ENCODE measurements around the gene SEMA3B.
"Not testable (repeated sequence)": the region's sequence is repeated elsewhere in the genome, so short reads cannot be mapped to it uniquely, and the experiment has no call there.

SEMA3B gene

GRCh38 chr3:50260027-50260941 is 8.7 kb upstream of the SEMA3B start:
- peak; percentile 96 to 98 for ATAC-seq

DNA sequence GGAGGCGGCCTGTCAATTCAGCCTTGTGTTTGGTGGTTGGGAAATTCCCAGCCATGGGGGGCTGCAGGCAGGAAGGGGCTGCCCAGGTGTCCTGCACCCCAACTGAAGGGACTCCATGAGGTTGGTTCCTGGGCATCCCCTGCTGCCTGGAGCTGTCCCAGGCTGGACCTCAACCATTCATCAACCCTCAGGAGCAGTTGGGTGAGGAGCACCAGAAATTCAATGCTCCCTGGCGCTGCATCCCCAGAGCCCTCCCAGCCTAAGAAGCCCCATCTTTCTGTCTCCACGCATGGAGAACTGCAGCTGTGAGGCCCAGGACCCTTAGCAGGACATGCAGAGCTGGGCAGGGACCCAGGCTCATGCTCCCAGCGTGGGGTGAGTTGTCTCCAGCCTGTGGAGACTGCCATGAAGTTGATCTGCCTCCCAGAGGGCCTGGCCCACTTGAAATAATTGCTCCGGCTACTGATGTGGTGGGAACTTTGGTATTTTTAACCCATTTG is 8.0 kb upstream of the SEMA3B start:
- no peak for ATAC-seq

- ATAC-seq: no peak
Observed at GRCh38 chr3:50261505-50261904, 7.4 kb upstream of the SEMA3B start.

GRCh38 chr3:50262200-50262599 is 6.7 kb upstream of the SEMA3B start:
- ATAC-seq: not testable (repeated sequence)

DNA sequence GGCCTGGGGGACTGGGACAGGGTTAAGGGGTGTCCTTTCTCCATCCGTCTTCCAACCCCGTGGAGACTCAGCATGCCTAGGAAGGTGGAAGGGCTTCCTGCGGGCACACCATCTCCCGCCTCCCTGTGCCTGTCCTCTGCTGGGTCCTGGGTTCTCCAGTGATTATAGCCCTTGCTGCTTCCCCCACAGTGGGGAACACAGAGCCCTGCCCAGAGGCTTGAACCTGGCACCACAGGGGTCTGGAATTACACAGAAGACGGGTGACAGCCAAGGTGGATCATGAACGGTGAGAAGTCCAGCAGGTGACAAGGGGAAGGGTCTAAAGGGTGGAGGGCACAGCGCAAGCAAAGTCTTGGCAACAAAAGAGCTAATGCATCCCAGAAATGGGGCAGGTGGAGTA is 6.2 kb upstream of the SEMA3B start:
- no peak for ATAC-seq

GRCh38 chr3:50263478-50264382 is 5.2 kb upstream of the SEMA3B start:
- no peak for ATAC-seq

DNA sequence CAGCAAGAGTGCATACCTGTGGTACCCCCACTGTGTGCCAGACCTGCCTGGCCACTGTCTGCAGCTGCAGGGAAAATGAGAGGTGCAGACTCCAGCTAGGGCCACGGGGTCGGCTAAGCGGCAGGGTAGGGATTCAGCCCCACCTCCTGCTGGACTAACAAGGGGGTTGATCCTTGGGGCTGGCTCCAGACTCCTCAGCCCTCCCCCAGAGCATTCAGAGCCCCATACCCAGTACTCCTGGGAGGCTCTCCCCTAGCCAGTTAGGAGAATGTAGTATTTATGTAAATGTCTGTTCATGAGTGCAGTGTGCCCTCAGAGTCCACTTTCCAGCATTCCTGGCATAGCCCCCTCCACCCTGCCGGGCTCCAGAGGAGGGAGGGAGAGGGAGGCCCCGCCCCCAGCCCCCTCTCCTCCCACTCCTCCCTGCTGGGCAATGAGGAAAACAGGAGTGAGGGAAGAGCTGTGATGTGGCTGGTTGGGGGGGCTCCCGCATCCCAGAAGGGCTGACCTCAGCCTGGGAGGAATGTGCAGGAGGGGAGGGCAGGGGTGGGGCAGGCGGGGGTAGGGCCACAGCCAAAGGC is 4.5 kb upstream of the SEMA3B start:
- ATAC-seq: no peak

- ATAC-seq: no peak
Observed at GRCh38 chr3:50264964-50265485, 3.9 kb upstream of the SEMA3B start.

DNA sequence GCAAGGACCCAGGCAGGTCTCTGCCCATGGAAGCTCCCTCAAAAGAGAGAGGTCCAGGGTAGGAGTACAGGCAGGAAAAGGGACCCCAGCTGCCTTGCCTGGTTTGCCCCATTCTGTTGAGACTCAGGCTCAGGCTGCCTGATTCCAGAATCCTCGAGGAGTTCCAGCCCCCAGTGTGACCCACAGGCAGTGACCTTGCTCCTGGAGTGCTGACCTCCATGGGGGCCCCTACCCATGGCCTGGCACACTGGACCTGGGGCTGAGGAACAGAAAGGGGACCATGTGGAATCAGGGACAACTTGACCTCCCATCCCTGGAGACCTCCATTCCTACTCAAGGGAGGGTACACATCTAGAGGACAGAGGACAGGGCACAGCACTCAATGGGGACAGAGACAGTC is 3.4 kb upstream of the SEMA3B start:
- ATAC-seq: no peak

DNA sequence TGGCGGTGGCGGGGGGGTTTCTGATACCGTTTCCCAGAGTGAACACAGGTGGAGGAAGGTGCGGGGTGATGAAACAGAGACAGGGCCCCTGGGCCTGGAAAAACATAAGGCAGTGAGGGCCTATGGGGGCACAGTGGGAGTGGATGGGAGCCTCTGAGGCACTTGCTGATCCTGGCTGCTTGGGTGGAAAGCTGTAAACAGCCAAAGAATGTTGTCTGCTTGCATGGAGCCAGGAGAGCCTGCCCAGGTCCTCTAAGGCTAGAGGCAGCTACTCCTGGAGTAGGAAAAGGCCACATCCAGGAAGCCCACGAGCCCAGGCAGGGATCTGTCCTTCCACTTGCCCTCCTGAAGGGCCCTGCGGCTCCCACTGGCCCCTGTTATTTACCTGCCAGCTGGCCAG is 2.9 kb upstream of the SEMA3B start:
- no peak for ATAC-seq

DNA sequence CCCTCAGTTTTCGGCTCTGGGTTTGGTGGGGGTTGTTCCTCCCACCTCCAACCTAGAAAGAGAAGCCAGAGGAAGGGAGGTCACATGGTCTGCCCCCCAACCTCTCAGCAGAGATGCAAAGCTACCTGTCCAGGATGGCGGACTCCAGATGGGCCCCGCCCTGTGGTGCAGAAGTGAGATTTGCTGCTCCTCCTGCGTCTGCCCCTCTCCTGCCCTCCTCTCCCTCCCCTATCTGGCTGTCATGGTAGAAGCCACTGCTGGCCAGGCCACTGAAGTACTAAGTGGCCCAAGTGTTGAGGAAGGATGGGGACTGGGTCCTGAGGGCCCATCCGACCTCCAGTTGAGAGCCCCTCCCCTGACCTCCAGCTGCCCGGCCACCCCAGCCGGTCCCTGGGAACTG is 2.1 kb upstream of the SEMA3B start:
- ATAC-seq: no peak

- no peak for ATAC-seq
Observed at GRCh38 chr3:50267280-50267913, 1.6 kb upstream of the SEMA3B start.

- ATAC-seq: no peak
Observed at GRCh38 chr3:50268276-50268675, 671 bp upstream of the SEMA3B start.

DNA sequence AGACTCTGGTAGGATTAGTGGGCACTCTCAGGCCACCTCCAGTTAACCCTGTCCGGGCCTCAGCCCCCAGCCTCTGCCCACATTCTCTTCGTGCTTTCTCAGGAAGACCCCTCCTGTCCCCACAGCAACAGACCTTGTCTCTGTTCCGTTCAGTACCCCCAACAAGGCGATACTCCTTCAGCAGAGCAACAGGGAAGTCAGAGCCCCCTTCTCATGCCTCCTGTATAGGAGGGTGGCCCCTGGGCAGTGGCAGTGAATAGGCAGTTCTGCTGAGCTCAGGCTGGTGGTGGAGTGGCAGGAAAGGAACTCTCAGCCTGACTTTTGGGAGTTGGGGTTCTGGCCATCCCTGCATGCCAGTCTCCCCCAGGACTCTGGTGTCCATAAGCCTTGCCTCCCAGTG is 513 bp downstream of the SEMA3B start:
- no peak for ATAC-seq

GRCh38 chr3:50269977-50270413 is 1.0 kb downstream of the SEMA3B start:
- ATAC-seq: no peak

DNA sequence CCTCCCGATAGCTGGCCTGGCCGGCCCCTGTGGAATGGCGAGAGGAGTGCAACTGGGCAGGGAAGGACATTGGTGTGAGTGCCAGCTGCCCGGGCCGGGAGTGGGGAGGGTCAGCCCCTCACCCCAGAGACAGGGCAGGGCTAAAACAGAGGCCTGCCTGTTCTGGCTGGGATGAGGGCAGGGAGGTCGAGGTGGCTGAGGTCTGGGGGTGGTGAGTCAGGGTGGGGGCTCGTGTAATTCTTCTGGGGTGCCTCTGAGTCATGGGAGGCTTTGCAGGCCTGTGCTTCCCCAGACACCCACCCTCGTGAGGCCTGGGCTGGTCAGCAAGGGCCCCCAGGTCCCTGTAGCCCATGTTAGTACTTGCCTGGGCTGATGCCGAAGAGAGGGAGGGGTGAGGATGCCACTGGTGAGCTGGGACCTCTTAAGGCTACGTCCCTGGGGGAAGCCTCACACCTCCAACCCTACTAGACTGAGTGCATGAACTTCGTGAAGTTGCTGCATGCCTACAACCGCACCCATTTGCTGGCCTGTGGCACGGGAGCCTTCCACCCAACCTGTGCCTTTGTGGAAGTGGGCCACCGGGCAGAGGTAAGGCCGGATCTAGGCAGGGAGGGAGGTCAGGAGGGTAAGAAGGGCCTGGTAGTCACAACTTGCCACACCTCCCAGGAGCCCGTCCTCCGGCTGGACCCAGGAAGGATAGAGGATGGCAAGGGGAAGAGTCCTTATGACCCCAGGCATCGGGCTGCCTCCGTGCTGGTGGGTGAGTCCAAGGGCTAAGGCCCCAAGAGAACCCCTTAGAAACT is 1.7 kb downstream of the SEMA3B start:
- ATAC-seq: no peak

DNA sequence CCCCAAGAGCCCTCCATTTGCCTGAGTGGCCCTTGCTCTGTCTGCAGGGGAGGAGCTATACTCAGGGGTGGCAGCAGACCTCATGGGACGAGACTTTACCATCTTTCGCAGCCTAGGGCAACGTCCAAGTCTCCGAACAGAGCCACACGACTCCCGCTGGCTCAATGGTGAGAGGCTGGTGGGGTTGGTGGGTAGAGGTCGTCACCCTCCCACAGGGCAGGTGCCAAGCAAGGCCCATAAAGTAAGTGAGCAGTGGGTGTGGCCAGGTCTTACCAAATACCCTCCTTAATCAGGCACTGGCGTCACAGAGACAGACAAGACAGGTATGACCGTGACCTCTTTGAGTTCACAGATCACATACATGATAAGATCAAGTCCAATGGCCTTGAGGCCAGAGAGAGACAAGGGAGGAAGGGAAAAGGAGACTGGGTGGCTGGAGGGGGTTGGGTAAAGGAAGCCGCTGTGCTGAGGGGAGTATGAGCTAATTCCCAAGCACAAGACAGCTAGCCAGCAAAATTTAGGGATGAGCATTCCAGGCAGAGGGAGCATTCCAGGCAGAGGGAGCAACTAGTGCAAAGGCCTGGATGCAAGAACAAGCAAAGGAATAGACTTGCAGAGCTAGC is 2.5 kb downstream of the SEMA3B start:
- no peak for ATAC-seq

DNA sequence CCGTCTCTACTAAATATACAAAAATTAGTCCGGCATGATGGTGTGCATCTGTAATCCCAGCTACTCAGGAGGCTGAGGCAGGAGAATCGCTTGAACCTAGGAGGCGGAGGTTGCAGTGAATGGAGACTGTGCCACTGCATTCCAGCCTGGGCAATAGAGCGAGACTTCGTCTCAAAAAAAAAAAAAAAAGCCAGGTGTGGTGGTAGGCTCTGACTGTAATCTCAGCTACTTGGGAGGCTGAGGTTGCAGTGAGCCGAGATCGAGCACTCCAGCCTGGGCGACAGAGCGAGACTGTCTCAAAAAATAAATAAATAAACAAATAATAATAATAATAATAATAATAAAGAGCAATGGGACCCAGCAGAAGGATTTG is 3.6 kb downstream of the SEMA3B start:
- not testable (repeated sequence) for ATAC-seq

- ATAC-seq: peak; percentile 94 to 96
Observed at GRCh38 chr3:50272911-50273688, 4.2 kb downstream of the SEMA3B start.

DNA sequence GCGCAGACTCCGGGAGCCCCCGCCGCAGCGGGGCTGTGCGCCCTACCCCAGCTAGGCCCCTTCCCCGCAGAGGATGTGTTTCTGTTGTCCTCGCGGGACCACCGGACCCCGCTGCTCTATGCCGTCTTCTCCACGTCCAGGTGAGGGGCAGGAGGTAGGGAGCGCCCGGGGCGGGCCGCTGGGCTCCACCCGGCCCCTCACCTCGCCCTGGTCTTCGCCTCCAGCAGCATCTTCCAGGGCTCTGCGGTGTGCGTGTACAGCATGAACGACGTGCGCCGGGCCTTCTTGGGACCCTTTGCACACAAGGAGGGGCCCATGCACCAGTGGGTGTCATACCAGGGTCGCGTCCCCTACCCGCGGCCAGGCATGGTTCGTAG is 4.7 kb downstream of the SEMA3B start:
- no peak for ATAC-seq

Data from activated CD4-positive, CD25-positive, alpha-beta regulatory T cell treated with anti-CD3 and anti-CD28 coated beads, Interleukin-2, amount 50 U/mL, for 24 hours (primary cell).